Hepatocyte (in vitro differentiated cells): Measurements from ENCODE around the gene HNRNPLL.

Source experiments
- CTCF ChIP-seq: fragments of 200-600 bp; sonication (generic); IDR thresholded peaks from 2 replicates; pipeline ENCODE4 v1.5.1; 2016; ENCODE audit warnings: antibody characterized with exemption, mild to moderate bottlenecking; ENCODE audit not compliant: poor library complexity
- EZH2 ChIP-seq: fragments of 200-600 bp; sonication (generic); IDR thresholded peaks from 2 replicates; pipeline ENCODE4 v1.6.1; 2016; ENCODE audit warnings: antibody characterized with exemption, mild to moderate bottlenecking, borderline replicate concordance
- EZH2phosphoT487 ChIP-seq: fragments of 200-600 bp; sonication (generic); IDR thresholded peaks from one replicate; pipeline ENCODE4 v1.6.1; 2018; ENCODE audit warnings: antibody characterized with exemption, mild to moderate bottlenecking, low read depth, moderate library complexity; ENCODE audit not compliant: unreplicated experiment, severe bottlenecking

- TF ChIP-seq CTCF (no peak), EZH2 (no peak), EZH2phosphoT487 (no peak)
These were observed 17.7 kb upstream of the HNRNPLL start for GRCh38 chr2:38620282-38620977.
